Measurements from ENCODE around the gene MYO5A.

GRCh38 chr15:52495125-52495524 is 33.6 kb downstream of the MYO5A start:
- TF ChIP-seq CTCF (IDR thresholded peaks at IDR 0.05; ENCODE audit: insufficient read depth, low read length, poor library complexity, severe bottlenecking) (no peak), EZH2phosphoT487 (conservative IDR thresholded peaks at IDR 0.05; ENCODE audit: low read length) (no peak)

Measured in SU-DHL-6 (cell line).